Vagina (tissue), 2 donors: ENCODE measurements around the gene RFX1. TPM values are rescaled to one million over a fixed set of nuclear protein-coding genes. Genes with fewer than 3 reads are reported as not detected.

Source experiments
- DNase-seq, 2 donors: peaks; one replicate each; pipeline ENCODE4 v3.0.0-alpha.2; 2017; ENCODE audit errors: extremely low spot score in 2 of 2
- H3K27ac ChIP-seq: fragments of 200-600 bp; sonication (generic); one replicate; pipeline ENCODE4 v1.5.1; 2019
- H3K27me3 ChIP-seq: fragments of 200-600 bp; sonication (generic); one replicate; pipeline ENCODE4 v1.5.1; 2019
- H3K36me3 ChIP-seq, 2 donors: fragments of 200-600 bp; sonication (generic); one replicate each; pipeline ENCODE4 v1.5.1; 2017 to 2019
- H3K4me1 ChIP-seq: fragments of 200-600 bp; sonication (generic); one replicate; pipeline ENCODE4 v1.5.1; 2019
- H3K4me3 ChIP-seq, 2 donors: fragments of 200-600 bp; sonication (generic); 1 replicate in 1 of 2; 2 replicates in 1 of 2; pipeline ENCODE4 v1.5.1; 2016 to 2019
- H3K9me3 ChIP-seq: fragments of 200-600 bp; sonication (generic); one replicate; pipeline ENCODE4 v1.5.1; 2019
- POLR2A ChIP-seq, 2 donors: fragments of 450-650 bp; IDR thresholded peaks; one replicate each; pipeline ENCODE4 v1.6.1; 2017; ENCODE audit warnings: antibody characterized with exemption in 2 of 2, mild to moderate bottlenecking in 2 of 2, moderate library complexity in 2 of 2
- POLR2AphosphoS5 ChIP-seq, 2 donors: sonication (generic); formaldehyde crosslinking; IDR thresholded peaks; one replicate each; pipeline ENCODE4 v1.9.0; 2017; ENCODE audit warnings: antibody characterized with exemption in 2 of 2, mild to moderate bottlenecking in 2 of 2, low read depth in 1 of 2; ENCODE audit not compliant: insufficient read depth in 1 of 2
- intact Hi-C: fragments of 100-400 bp; cut with DNase I; formaldehyde crosslinking; loops from one replicate; pipeline ENCODE4 v1.15.1; 2023
- total RNA-seq: library from RNA; depleted of rRNA; stranded (reverse); fragments of >200 nt; gene quantifications from one replicate; pipeline ENCODE4 v1.2.3, GENCODE V29; 2016
- TF ChIP-seq, protein P1 (sequence below), 3 experiments: fragments of 450-650 bp in 2 of 3; fragments of 200-600 bp in 1 of 3; sonication (generic) in 1 of 3; IDR thresholded peaks; one replicate each; pipeline ENCODE4 v1.5.1; 2017 to 2019; ENCODE audit warnings: antibody characterized with exemption in 3 of 3, mild to moderate bottlenecking in 2 of 3, moderate library complexity in 2 of 3

Gene RFX1
- total RNA-seq, 1 donor from 2014 or later: 9.6 TPM

DNA sequence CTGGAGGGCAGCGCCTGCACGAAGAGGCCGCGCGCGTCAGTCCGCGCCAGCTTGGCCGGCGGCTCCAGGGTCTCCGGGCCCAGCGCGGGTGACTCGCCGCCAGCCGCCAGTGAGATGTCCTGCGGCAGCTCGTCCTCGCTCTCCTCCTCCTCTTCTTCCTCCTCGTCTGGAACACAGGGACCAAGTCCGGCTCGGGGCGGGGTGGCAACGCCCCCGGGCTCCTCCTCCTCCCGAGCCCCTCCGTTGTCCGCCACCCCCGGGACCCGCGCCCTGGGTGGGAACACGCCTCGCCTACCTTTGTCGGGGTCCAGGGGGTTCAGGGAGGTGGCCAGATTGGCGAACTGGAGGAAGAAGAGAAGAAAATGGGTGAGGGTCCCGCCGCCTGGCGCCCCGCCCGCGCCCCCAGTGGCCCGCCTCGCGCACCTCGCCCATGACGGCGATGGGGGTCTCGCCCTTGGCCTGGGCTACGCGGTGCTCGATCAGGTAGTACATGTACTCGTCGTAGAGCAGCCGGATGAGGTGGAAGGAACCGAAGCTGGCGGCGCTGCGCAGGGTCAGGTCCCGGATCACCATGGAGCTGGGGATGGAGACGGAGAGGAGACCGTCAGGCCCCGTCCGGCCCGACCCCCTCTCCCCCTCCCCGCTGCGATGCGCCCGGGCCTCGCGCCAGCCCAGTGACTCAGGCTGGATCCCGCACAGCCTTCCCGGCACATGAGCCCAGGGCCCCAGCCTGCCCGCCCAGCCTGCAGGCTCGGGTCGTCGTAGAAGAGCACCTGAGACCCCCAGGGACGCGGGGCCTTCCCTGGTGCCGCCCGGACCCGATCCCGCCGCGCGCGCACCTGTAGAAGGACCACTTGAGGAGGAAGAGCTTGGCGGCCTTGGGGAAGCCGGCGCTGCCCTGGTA is 43.2 kb downstream of the RFX1 start:
- peak overlapping the region; percentile 38 to 40 for H3K4me3 ChIP-seq
- intact Hi-C loops: no loop called here
- peak overlapping the region; percentile 72 for H3K27ac ChIP-seq

DNA sequence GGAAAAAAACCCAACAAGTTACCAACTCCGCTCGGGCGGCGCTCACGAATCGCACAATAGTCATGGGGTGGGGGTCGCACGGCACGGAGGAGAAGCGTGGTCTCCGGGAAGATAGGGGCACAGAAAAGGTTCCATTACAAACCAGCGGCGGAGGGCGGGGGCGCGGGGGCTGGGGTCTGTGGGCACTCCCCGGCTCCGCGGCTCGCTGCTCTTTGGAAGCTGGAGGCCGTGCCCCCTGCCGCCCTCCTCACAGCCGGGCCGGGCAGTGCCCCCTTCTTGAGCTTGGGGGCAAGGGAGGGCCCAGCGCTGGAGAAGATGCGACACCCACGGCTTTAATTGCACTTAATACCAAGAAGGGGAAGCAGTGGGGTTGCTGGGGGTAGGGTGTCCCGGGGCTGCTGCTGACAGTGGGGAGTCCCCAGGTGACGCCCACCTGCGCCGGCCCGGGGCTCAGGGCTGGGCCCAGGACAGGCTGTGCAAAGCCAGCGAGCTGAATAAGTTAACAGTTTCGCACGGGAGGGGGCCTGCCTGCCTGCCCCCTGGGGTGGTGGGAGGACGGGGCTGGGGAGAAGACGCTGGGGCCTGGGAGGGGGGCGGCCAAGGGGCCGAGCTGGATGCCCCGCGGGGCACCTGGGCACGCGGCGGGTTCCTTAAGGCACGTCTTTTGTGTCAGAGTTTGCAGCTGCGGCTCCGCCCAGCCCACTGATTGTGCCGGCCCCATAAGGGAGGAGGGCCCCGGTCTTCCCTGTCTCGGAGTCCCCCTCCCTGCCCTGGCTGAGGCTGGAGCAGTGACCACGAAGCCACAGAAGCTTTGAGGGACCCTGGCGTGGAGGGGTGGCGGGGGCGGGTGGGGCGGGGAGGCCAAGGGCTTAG is 44.1 kb downstream of the RFX1 start:
- intact Hi-C loops: no loop called here
- TF ChIP-seq POLR2AphosphoS5 (IDR thresholded peaks at IDR 0.05; ENCODE audit: insufficient read depth in 1 of 2, low read depth in 1 of 2): no peak
- TF ChIP-seq POLR2A (IDR thresholded peaks at IDR 0.05): no peak
- TF ChIP-seq, protein P1, sequence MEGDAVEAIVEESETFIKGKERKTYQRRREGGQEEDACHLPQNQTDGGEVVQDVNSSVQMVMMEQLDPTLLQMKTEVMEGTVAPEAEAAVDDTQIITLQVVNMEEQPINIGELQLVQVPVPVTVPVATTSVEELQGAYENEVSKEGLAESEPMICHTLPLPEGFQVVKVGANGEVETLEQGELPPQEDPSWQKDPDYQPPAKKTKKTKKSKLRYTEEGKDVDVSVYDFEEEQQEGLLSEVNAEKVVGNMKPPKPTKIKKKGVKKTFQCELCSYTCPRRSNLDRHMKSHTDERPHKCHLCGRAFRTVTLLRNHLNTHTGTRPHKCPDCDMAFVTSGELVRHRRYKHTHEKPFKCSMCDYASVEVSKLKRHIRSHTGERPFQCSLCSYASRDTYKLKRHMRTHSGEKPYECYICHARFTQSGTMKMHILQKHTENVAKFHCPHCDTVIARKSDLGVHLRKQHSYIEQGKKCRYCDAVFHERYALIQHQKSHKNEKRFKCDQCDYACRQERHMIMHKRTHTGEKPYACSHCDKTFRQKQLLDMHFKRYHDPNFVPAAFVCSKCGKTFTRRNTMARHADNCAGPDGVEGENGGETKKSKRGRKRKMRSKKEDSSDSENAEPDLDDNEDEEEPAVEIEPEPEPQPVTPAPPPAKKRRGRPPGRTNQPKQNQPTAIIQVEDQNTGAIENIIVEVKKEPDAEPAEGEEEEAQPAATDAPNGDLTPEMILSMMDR (IDR thresholded peaks at IDR 0.05): no peak
- H3K4me3 ChIP-seq: peak overlapping the region; percentile 38 to 40
- H3K27me3 ChIP-seq: no peaks in the 10 kb centered on the region
- peaks cover 0 to 51% of the 10 kb centered on the region in 2 donors for H3K36me3 ChIP-seq
- peak overlapping the region; percentile 72 for H3K27ac ChIP-seq
- no peaks in the 10 kb centered on the region for H3K9me3 ChIP-seq
- peaks cover 5% of the 10 kb centered on the region for H3K4me1 ChIP-seq
- DNase-seq: no peak

More for the DNA sequence above, 43.2 kb downstream of the RFX1 start:
- H3K4me1 ChIP-seq: peaks cover 5% of the 10 kb centered on the region
- H3K9me3 ChIP-seq: no peaks in the 10 kb centered on the region
- H3K27me3 ChIP-seq: no peaks in the 10 kb centered on the region
- DNase-seq: no peak
- TF ChIP-seq POLR2AphosphoS5 (IDR thresholded peaks at IDR 0.05; ENCODE audit: insufficient read depth in 1 of 2, low read depth in 1 of 2) (peak in 1 of 2 donors; percentile 55), POLR2A (IDR thresholded peaks at IDR 0.05) (no peak)
- peaks cover 0 to 55% of the 10 kb centered on the region in 2 donors for H3K36me3 ChIP-seq

DNA sequence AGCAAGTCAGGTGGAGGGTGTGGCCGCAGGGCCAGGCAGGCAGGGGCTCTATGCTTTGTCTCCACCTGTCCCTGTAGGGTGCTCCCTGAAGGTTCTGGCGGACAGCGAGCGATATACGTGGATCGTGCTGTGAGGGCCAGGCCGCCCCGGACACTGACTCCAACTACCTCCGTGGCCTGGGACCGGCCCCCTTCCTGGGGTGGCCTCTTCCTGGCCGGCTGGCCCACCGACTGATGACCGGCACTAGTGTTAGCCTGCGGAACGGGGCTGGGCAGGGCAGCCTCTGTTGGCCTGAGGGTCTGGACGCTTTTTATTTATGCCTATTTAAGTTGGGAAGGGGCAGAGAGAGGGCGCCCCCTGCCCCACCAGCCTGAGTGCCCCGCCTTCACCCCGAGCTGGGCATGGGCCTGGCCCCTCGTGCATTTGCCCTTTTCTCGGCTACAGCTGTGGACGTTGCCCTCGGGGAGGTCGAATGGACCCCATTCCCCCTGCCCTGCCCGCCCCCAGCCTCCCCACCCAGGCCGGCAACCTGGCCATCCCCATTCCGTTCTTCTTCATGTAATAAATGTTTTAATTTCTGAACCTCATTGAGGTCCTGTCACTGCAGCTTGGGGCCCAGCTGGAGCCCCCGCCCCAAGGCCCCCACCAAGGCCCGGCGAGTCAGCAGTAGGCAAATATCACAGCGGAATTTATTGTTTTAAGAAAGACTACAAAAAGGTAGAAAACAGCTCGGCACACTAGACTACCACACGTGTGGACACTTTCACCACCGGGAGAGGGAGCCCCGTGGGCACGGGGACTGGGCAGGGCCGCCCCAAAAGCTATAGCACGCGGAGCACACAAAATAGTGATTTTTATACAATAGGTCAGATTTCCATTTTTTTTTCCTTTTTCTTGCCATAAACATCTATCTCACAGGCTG is 45.0 kb downstream of the RFX1 start:
- no peak for DNase-seq
- H3K4me1 ChIP-seq: peaks cover 5% of the 10 kb centered on the region
- H3K9me3 ChIP-seq: no peaks in the 10 kb centered on the region
- H3K4me3 ChIP-seq: no peak overlapping the region
- TF ChIP-seq POLR2AphosphoS5 (IDR thresholded peaks at IDR 0.05; ENCODE audit: insufficient read depth in 1 of 2, low read depth in 1 of 2): no peak
- TF ChIP-seq POLR2A (IDR thresholded peaks at IDR 0.05): no peak
- TF ChIP-seq, protein P1 (IDR thresholded peaks at IDR 0.05): no peak
- H3K27me3 ChIP-seq: no peaks in the 10 kb centered on the region
- H3K27ac ChIP-seq: no peak overlapping the region
- intact Hi-C loops: no loop called here
- H3K36me3 ChIP-seq: peaks cover 0 to 51% of the 10 kb centered on the region in 2 donors

DNA sequence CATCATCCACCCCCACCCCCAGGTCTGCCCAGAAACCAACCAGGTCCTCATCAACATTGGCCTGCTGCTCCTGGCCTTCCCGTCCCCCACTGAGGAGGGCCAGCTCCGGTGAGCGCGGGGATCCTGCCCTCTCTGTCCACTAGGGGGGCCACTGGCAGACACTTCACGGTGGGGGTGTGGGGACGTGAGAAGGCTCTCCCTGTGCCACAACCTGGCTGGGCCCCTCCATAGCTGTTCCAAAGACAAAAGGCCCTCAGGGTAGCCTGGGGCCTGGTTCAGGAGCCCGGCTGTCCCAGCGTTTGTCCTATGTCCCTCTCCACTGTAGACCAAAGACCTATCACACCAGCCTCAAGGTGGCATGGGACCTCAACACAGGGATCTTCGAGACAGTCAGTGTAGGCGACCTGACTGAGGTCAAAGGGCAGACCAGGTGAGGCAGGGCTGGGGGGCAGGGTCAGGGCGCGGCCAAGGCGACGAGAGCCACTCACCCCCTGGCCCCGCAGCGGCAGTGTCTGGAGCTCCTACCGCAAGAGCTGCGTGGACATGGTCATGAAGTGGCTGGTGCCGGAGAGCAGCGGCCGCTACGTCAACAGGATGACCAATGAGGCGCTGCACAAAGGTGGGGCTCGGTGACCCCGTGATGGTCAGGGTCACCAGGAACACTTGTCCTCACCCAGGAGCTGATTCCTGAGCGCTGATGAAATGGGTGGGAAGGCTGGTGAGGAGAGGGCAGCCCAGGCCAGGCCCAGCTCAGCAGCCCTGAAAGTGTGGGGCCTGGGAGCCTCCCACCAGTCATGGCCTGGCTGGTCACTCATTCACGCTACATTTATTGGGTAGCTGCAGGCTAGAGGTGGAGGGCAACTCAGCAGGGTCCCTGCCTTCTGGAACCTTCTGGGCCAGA is 45.9 kb downstream of the RFX1 start:
- no peak for DNase-seq
- Histone ChIP-seq H3K9me3 (no peaks in the 10 kb centered on the region), H3K27me3 (no peaks in the 10 kb centered on the region), H3K4me1 (peaks cover 5% of the 10 kb centered on the region), H3K36me3 (peaks cover 0 to 55% of the 10 kb centered on the region in 2 donors), H3K27ac (no peak overlapping the region), H3K4me3 (no peak overlapping the region)
- TF ChIP-seq POLR2AphosphoS5 (IDR thresholded peaks at IDR 0.05; ENCODE audit: insufficient read depth in 1 of 2, low read depth in 1 of 2) (no peak), POLR2A (IDR thresholded peaks at IDR 0.05) (no peak)
- TF ChIP-seq, protein P1 (IDR thresholded peaks at IDR 0.05): no peak
- intact Hi-C loops: no loop called here
